Central memory CD8-positive, alpha-beta T cell (primary cell): ENCODE measurements around the gene TDG.

Experiments
- ATAC-seq: fragments of 150-1000 bp; cut with Tn5 transposase; replicated peaks from 2 replicates; pipeline ENCODE4 v1.10.0; 2022; ENCODE audit warnings: mild to moderate bottlenecking, moderate FRiP score, moderate number of reproducible peaks; ENCODE audit not compliant: poor library complexity, severe bottlenecking; ENCODE audit errors: extremely low read depth
- DNase-seq, 2 donors: peaks; one replicate each; pipeline ENCODE4 v3.0.0; 2021; ENCODE audit warnings: low spot score in 2 of 2
- H3K27ac Mint-ChIP-seq: one replicate; pipeline ENCODE4 v1.8.0; 2022; ENCODE audit warnings: low read depth, mild to moderate bottlenecking, moderate library complexity, mixed read lengths
- H3K27me3 Mint-ChIP-seq: one replicate; pipeline ENCODE4 v1.8.0; 2022; ENCODE audit warnings: mixed read lengths
- H3K36me3 Mint-ChIP-seq: one replicate; pipeline ENCODE4 v1.8.0; 2022; ENCODE audit warnings: mild to moderate bottlenecking, moderate library complexity, mixed read lengths; ENCODE audit not compliant: insufficient read depth
- H3K4me1 Mint-ChIP-seq: one replicate; pipeline ENCODE4 v1.8.0; 2022; ENCODE audit warnings: mixed read lengths
- H3K4me3 Mint-ChIP-seq: one replicate; pipeline ENCODE4 v1.8.0; 2022; ENCODE audit warnings: mild to moderate bottlenecking, moderate library complexity, mixed read lengths
- H3K9me3 Mint-ChIP-seq: one replicate; pipeline ENCODE4 v1.8.0; 2022; ENCODE audit warnings: mixed read lengths

TDG gene

GRCh38 chr12:103965590-103966504 is at the start of gene TDG:
Gene TDG (plus strand): TSS chr12:103965872. CDS start chr12:103966038, 166 bp downstream.
- Mint-ChIP-seq H3K4me1 (peaks cover 51% of the 10 kb centered on the region), H3K36me3 (peaks cover 19% of the 10 kb centered on the region), H3K4me3 (peak within 1 kb of the TSS; percentile 95), H3K27ac (peak within 1 kb of the TSS; percentile 99), H3K9me3 (no peaks in the 10 kb centered on the region), H3K27me3 (no peaks in the 10 kb centered on the region)
- ATAC-seq (peak; percentile 95), DNase-seq (peak; percentile 87 to 96)

DNA sequence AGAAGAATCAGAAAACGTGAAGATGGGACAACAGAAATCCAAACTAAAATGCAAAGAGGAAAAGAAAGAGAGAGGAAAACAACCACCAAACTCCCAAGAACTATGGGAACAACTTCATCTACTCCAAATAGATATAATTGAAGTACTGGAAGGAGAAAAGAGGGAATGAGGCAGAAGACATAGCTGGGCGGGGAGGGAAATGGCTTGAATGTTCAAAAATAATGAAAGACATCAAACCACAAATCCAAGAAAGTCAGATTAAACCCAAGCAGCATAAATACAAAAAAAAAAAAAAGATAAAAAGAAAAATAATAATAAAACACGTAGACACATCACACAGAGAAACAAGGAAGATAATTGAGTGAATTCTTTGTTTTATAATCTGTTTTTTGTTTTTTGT is 47.8 kb upstream of the TDG start:
- H3K4me3 Mint-ChIP-seq, result no peak overlapping the region
- DNase-seq (no peak), ATAC-seq (no peak)
- H3K4me1 Mint-ChIP-seq, result no peaks in the 10 kb centered on the region
- H3K9me3 Mint-ChIP-seq, result peaks cover 6% of the 10 kb centered on the region
- H3K36me3 Mint-ChIP-seq, result peaks cover 2% of the 10 kb centered on the region
- peaks cover 17% of the 10 kb centered on the region for H3K27me3 Mint-ChIP-seq
- no peak overlapping the region for H3K27ac Mint-ChIP-seq

GRCh38 chr12:103924761-103925641 is 40.7 kb upstream of the TDG start:
- peak overlapping the region; percentile 76 for H3K27ac Mint-ChIP-seq
- peaks cover 33% of the 10 kb centered on the region for H3K4me1 Mint-ChIP-seq
- DNase-seq (no peak), ATAC-seq (no peak)
- H3K4me3 Mint-ChIP-seq, result peak overlapping the region; percentile 13
- no peaks in the 10 kb centered on the region for H3K9me3 Mint-ChIP-seq
- peaks cover 14% of the 10 kb centered on the region for H3K36me3 Mint-ChIP-seq
- H3K27me3 Mint-ChIP-seq, result no peaks in the 10 kb centered on the region

DNA sequence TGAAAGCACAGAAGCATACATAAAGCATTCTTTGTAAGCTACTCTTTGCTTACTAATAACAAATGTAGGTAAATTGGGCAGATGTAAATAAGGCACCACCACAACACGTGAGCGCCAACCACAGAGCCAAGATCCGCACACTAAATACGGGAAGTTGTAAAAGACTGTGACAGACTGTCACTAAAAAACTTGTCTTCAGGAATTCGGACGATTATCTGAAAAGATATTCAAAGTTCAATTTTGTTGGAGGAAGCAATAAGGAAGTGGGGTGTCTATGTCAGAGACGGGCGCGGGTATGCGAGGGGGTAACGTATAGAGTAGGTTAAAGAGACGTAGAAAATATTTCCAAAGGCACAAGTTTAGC is 37.0 kb upstream of the TDG start:
- Mint-ChIP-seq H3K4me1 (peaks cover 63% of the 10 kb centered on the region), H3K9me3 (no peaks in the 10 kb centered on the region), H3K27me3 (no peaks in the 10 kb centered on the region), H3K36me3 (peaks cover 42% of the 10 kb centered on the region), H3K4me3 (peak overlapping the region; percentile 92), H3K27ac (peak overlapping the region; percentile 98)
- DNase-seq (no peak), ATAC-seq (peak; percentile 1)

DNA sequence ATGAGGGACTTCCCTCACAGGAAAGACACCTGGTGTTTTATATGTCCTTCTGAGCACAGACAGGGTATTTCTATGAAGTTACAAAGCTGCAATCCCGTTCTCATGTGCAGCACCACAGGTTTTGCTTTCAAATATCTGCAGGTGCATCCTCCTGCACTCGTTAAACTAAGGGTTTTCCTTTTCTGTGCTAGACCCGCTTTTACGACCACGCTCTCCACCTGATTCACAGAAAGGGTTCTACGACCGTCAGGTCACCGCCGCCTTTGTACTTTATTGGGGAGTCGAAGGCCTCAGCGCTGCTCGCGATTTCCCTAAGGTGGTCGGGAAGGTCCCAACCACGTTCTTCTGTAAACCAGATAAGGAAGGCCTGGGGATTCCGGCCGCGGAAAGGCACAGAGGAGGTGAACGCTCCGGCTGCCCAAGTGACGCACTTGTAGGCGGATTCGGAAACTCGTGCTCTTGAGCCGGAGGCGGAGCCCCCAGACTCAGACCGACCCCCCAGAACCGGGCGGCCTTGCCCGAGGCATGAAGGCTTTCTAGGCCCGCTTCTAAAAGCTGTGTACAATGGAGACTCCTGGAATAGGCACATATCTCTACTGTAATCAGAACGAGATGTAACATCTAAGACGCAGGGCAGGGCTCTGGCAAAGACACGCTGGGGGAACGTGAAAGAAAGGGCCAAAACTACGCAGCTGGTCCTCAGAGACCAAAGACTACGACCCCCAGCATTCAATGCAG is 36.5 kb upstream of the TDG start:
- H3K27ac Mint-ChIP-seq, result peak overlapping the region; percentile 98
- DNase-seq, result peak; percentile 80 to 83
- H3K36me3 Mint-ChIP-seq, result peaks cover 44% of the 10 kb centered on the region
- H3K4me3 Mint-ChIP-seq, result peak overlapping the region; percentile 92
- ATAC-seq, result peak; percentile 50
- peaks cover 65% of the 10 kb centered on the region for H3K4me1 Mint-ChIP-seq
- no peaks in the 10 kb centered on the region for H3K9me3 Mint-ChIP-seq
- H3K27me3 Mint-ChIP-seq, result no peaks in the 10 kb centered on the region

GRCh38 chr12:103929784-103930033 is 36.0 kb upstream of the TDG start:
- ATAC-seq (no peak), DNase-seq (no peak)
- H3K4me1 Mint-ChIP-seq, result peaks cover 69% of the 10 kb centered on the region
- H3K36me3 Mint-ChIP-seq, result peaks cover 48% of the 10 kb centered on the region
- no peaks in the 10 kb centered on the region for H3K27me3 Mint-ChIP-seq
- H3K4me3 Mint-ChIP-seq, result peak overlapping the region; percentile 92
- H3K27ac Mint-ChIP-seq, result peak overlapping the region; percentile 98
- no peaks in the 10 kb centered on the region for H3K9me3 Mint-ChIP-seq

GRCh38 chr12:103930034-103930786 is 35.5 kb upstream of the TDG start, which contains the start of gene HSP90B1:
Gene HSP90B1 (plus strand): TSS chr12:103930410. CDS start chr12:103930516, 106 bp downstream.
- peak; percentile 79 for ATAC-seq
- H3K9me3 Mint-ChIP-seq, result no peaks in the 10 kb centered on the region
- H3K4me1 Mint-ChIP-seq, result peaks cover 69% of the 10 kb centered on the region
- peak within 1 kb of the TSS; percentile 92 for H3K4me3 Mint-ChIP-seq
- peaks cover 53% of the 10 kb centered on the region for H3K36me3 Mint-ChIP-seq
- no peaks in the 10 kb centered on the region for H3K27me3 Mint-ChIP-seq
- peak; percentile 97 to 99 for DNase-seq
- H3K27ac Mint-ChIP-seq, result peak within 1 kb of the TSS; percentile 98

DNA sequence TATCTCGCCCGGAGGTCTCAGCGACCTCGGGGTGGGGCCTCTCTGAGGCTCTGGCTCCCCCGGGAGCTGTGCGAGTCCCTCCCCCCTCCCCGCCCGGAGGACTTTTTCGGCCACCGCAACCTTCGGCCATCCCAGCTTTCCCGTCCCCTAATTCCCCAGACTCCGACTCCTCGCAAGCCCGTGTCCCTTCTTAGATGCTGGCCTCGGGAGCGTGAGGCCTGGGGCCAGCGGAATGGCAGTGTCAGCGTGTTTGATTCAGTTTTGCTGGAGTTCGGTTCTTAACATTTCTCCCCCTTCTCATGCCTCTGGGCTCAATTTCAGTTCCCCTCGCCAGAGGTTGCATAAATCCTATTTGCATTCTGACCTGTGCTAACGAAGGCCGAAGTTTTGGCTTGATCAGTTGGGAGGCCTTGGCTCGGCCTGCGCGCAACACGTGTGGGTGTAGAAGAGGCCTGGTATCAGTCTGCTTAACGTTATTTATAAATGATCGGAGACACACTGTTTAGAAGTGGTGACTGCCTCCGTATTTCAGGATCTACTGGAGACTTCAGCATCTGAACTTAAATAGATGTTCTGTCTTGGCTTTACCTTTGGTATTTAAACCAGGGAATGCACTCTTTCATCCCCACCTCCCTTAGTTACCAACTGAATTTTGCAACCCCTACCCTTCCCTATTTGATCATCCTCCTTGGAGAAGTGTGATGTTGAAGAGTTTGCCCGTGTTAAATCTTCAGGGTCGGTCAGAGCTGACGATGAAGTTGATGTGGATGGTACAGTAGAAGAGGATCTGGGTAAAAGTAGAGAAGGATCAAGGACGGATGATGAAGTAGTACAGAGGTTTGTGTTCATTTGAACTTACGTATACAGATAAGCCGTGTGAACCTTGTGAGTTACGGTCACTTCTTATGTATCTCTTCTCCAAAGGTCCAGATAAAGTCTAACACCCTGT is 34.6 kb upstream of the TDG start:
- ATAC-seq (no peak), DNase-seq (no peak)
- Mint-ChIP-seq H3K27ac (peak overlapping the region; percentile 98), H3K27me3 (no peaks in the 10 kb centered on the region), H3K9me3 (no peaks in the 10 kb centered on the region), H3K4me3 (peak overlapping the region; percentile 92), H3K4me1 (peaks cover 73% of the 10 kb centered on the region), H3K36me3 (peaks cover 57% of the 10 kb centered on the region)

GRCh38 chr12:103933237-103933636 is 32.4 kb upstream of the TDG start:
- peaks cover 72% of the 10 kb centered on the region for H3K36me3 Mint-ChIP-seq
- no peak overlapping the region for H3K4me3 Mint-ChIP-seq
- H3K27ac Mint-ChIP-seq, result no peak overlapping the region
- peaks cover 70% of the 10 kb centered on the region for H3K4me1 Mint-ChIP-seq
- no peaks in the 10 kb centered on the region for H3K27me3 Mint-ChIP-seq
- DNase-seq (no peak), ATAC-seq (no peak)
- H3K9me3 Mint-ChIP-seq, result no peaks in the 10 kb centered on the region

- DNase-seq (no peak), ATAC-seq (no peak)
- Mint-ChIP-seq H3K27me3 (no peaks in the 10 kb centered on the region), H3K36me3 (peaks cover 75% of the 10 kb centered on the region), H3K27ac (no peak overlapping the region), H3K9me3 (no peaks in the 10 kb centered on the region), H3K4me1 (peaks cover 53% of the 10 kb centered on the region), H3K4me3 (no peak overlapping the region)
These were observed 29.0 kb upstream of the TDG start for GRCh38 chr12:103936679-103937078.

DNA sequence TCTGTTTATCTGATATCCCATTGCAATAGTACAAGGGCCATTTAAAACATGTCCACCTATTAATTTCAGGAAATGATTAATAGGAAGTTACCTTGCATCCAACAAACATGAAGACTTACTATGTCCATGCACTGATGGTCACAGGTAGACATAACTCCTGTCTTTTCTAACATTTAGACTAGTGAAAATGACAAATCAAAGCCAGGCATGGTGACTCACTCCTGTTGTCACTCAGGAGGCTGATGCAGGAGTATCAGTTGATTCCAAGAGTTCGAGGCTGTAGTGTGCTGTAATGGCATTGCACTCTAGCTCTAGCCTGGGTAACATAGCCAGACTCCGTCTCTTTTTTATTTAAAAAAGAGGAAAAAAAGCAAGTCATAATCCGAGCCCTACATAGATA is 20.7 kb upstream of the TDG start:
- DNase-seq, result no peak
- Mint-ChIP-seq H3K4me3 (no peak overlapping the region), H3K9me3 (no peaks in the 10 kb centered on the region), H3K27me3 (no peaks in the 10 kb centered on the region), H3K4me1 (peaks cover 22% of the 10 kb centered on the region), H3K27ac (no peak overlapping the region), H3K36me3 (peaks cover 89% of the 10 kb centered on the region)
- ATAC-seq, result no peak
